Measurements from ENCODE around the gene SPATA18. TPM values are rescaled to one million over a fixed set of nuclear protein-coding genes. Genes with fewer than 3 reads are reported as not detected.

SPATA18 gene
- total and polyA plus RNA-seq, 2 of the 8 experiments (the other 6 are each of a cell fraction or from before 2014, with no cell fraction given): 1.4 to 2.4 TPM

DNA sequence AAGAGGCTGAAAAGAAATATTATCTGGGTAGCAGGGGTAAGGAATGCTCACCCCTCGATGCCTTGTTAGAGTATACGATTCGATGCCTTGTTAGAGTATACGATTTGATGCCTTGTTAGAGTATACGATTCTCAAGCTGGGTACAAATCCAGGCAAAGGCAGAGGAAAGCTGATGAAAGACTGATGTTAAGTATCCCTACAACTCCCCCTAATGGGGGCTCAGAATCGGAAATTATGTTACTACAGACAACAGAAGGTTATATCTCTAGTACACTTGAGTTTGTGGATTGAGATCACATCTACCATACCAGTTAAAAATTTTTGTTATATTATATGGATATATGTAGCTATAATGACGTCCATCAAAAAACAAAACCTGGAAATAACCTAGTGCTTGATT, 35.7 kb upstream of the SPATA18 start:
- H3K4me3 ChIP-seq (ENCODE audit: extremely low read depth in 1 of 4, insufficient read depth in 2 of 4, low read depth in 3 of 4, low read length in 4 of 4): no peak overlapping the region
- no peak overlapping the region for H4K5ac ChIP-seq (ENCODE audit: insufficient read length, low read depth, low read length)

More for the DNA sequence above, 35.7 kb upstream of the SPATA18 start:
- Histone ChIP-seq H3K23ac (ENCODE audit: insufficient read length) (no peak overlapping the region), H3K27ac (ENCODE audit: low read depth, low read length) (no peak overlapping the region), H2BK120ac (replicated peaks; ENCODE audit: low read depth, low read length) (no peak overlapping the region), H4K8ac (ENCODE audit: extremely low read depth, insufficient read depth, low read length) (no peak overlapping the region), H3K4me2 (ENCODE audit: insufficient read depth in 1 of 2, low read depth in 2 of 2, low read length in 2 of 2) (no peak overlapping the region), H2AFZ (ENCODE audit: low read length) (no peak overlapping the region), H3K79me1 (ENCODE audit: low read depth, low read length) (no peaks in the 10 kb centered on the region), H3K9me3 (ENCODE audit: insufficient read depth in 2 of 2, low read depth in 1 of 2, low read length in 1 of 2) (no peaks in the 10 kb centered on the region), H2BK15ac (ENCODE audit: low read length) (no peak overlapping the region), H4K20me1 (replicated peaks in 1 of 2; ENCODE audit: control insufficient read depth in 1 of 2, insufficient read depth in 2 of 2, low read length in 2 of 2) (no peaks in the 10 kb centered on the region), H3K23me2 (ENCODE audit: low read depth, low read length) (no peaks in the 10 kb centered on the region), H4K91ac (replicated peaks; ENCODE audit: insufficient read length, low read length) (no peak overlapping the region), H3K14ac (ENCODE audit: insufficient read length) (no peak overlapping the region), H3K36me3 (ENCODE audit: control insufficient read depth in 2 of 4, insufficient read depth in 4 of 4, low read length in 3 of 4) (no peaks in the 10 kb centered on the region), H2BK12ac (ENCODE audit: low read depth, low read length) (no peak overlapping the region), H2BK20ac (ENCODE audit: low read length) (no peak overlapping the region), H3K56ac (replicated peaks; ENCODE audit: insufficient read length, low read depth, low read length) (no peak overlapping the region), H3K4ac (replicated peaks; ENCODE audit: insufficient read length, low read depth, low read length) (no peak overlapping the region), H3K79me2 (ENCODE audit: control insufficient read depth in 1 of 2, insufficient read depth in 2 of 2, low read length in 2 of 2) (no peaks in the 10 kb centered on the region), H2AK5ac (ENCODE audit: low read depth, low read length) (no peak overlapping the region), H3K18ac (ENCODE audit: extremely low read depth, low read length) (no peak overlapping the region), H3K9ac (replicated peaks in 1 of 4; ENCODE audit: extremely low read depth in 1 of 4, low read depth in 3 of 4, low read length in 3 of 4) (no peak overlapping the region), H3K4me1 (replicated peaks in 1 of 4; ENCODE audit: control insufficient read depth in 3 of 4, insufficient read depth in 4 of 4, low read length in 3 of 4) (no peaks in the 10 kb centered on the region), H3K27me3 (replicated peaks in 1 of 4; ENCODE audit: control insufficient read depth in 3 of 4, extremely low read depth in 1 of 4, insufficient read depth in 3 of 4, low read length in 3 of 4) (no peaks in the 10 kb centered on the region), H2BK5ac (ENCODE audit: low read depth, low read length) (no peak overlapping the region)
- TF ChIP-seq GTF2F1 (IDR thresholded peaks at IDR 0.05; ENCODE audit: borderline replicate concordance, low read depth, low read length) (no peak), RAD21 (IDR thresholded peaks at IDR 0.05 in 1 of 2, conservative IDR thresholded peaks at IDR 0.05 in 1 of 2; ENCODE audit: low read depth in 2 of 2, low read length in 2 of 2) (peak; percentile 69 to 70), CHD2 (IDR thresholded peaks at IDR 0.05; ENCODE audit: low read length) (no peak), CTCF (IDR thresholded peaks at IDR 0.05; ENCODE audit: control extremely low read depth in 1 of 3, insufficient read depth in 1 of 3, low read depth in 1 of 3, low read length in 3 of 3) (peak in 2 of 3 experiments; percentile 31 to 42; a peak in 2 of 4 replicates)
- 78% methylated on average over 7 of the region's 7 CpGs; no CpG with 5 or more reads in 1 of the 2 experiments for WGBS, 2 experiments (ENCODE audit: extremely low coverage in 1 of 2, insufficient coverage in 1 of 2, insufficient read length in 1 of 2, insufficient replicate concordance in 2 of 2, low coverage in 1 of 2, low lambda C conversion rate in 2 of 2, missing lambda C conversion rate in 1 of 2)
- no peak for DNase-seq (ENCODE audit: low read depth in 1 of 2, low spot score in 2 of 2)
- no peak for FAIRE-seq
- CTCF ChIA-PET (ENCODE audit: partially characterized antibody): interaction anchor here (0.8 to 2.4 kb wide), 9 partner anchors 13 to 186 kb away, joined by 3 to 13 read pairs (median 3); no protein-coding TSS in a partner anchor
- POLR2A ChIA-PET (ENCODE audit: partially characterized antibody): no interaction called here

All from H1 (cell line).